Activated naive CD4-positive, alpha-beta T cell treated with anti-CD3 and anti-CD28 coated beads, Interleukin-2, amount 50 U/mL, for 72 hours (primary cell): Measurements from ENCODE around the gene TMEM164. TPM values are rescaled to one million over a fixed set of nuclear protein-coding genes. Genes with fewer than 3 reads are reported as not detected.

ENCODE experiments used
- ATAC-seq, 2 donors: fragments of 150-1000 bp; cut with Tn5 transposase; 2 replicates each; pipeline ENCODE4 v1.10.0; 2021; ENCODE audit warnings: mild to moderate bottlenecking in 2 of 2, moderate library complexity in 2 of 2
- DNase-seq, 2 donors: peaks; one replicate each; pipeline ENCODE4 v3.0.0; 2021 to 2022; ENCODE audit warnings: low spot score in 2 of 2
- H3K27ac Mint-ChIP-seq, 2 donors: one replicate each; pipeline ENCODE4 v1.8.0; 2022; ENCODE audit warnings: mild to moderate bottlenecking in 2 of 2, mixed read lengths in 2 of 2
- H3K36me3 Mint-ChIP-seq, 2 donors: one replicate each; pipeline ENCODE4 v1.8.0; 2022; ENCODE audit warnings: mixed read lengths in 2 of 2
- H3K9me3 Mint-ChIP-seq, 2 donors: one replicate each; pipeline ENCODE4 v1.8.0; 2022; ENCODE audit warnings: mixed read lengths in 2 of 2
- total RNA-seq, 2 donors: library from RNA; stranded (reverse); gene quantifications; one replicate each; pipeline ENCODE4 v1.2.3, GENCODE V29; 2022

The TMEM164 gene
- total RNA-seq, 2 donors from 2014 or later = 20.0 to 20.5 TPM

GRCh38 chrX:110046971-110047370, 44.1 kb downstream of the TMEM164 start:
- H3K27ac Mint-ChIP-seq = no peak overlapping the region
- H3K36me3 Mint-ChIP-seq = peaks cover 0 to 6% of the 10 kb centered on the region in 2 donors
- ATAC-seq (no peak), DNase-seq (no peak)
- no peaks in the 10 kb centered on the region for H3K9me3 Mint-ChIP-seq

GRCh38 chrX:110049096-110049495, 46.2 kb downstream of the TMEM164 start:
- Mint-ChIP-seq H3K36me3 (peaks cover 5 to 12% of the 10 kb centered on the region in 2 donors), H3K27ac (no peak overlapping the region)

GRCh38 chrX:110050386-110050785, 47.5 kb downstream of the TMEM164 start:
- no peak for ATAC-seq
- H3K36me3 Mint-ChIP-seq = peaks cover 8 to 16% of the 10 kb centered on the region in 2 donors
- H3K9me3 Mint-ChIP-seq = no peaks in the 10 kb centered on the region
- H3K27ac Mint-ChIP-seq = no peak overlapping the region
- no peak for DNase-seq

More at GRCh38 chrX:110049096-110049495, 46.2 kb downstream of the TMEM164 start:
- no peak for ATAC-seq
- no peaks in the 10 kb centered on the region for H3K9me3 Mint-ChIP-seq
- no peak for DNase-seq

GRCh38 chrX:110050901-110051300, 48.0 kb downstream of the TMEM164 start:
- H3K27ac Mint-ChIP-seq = no peak overlapping the region
- no peaks in the 10 kb centered on the region for H3K9me3 Mint-ChIP-seq
- no peak for DNase-seq
- no peak for ATAC-seq
- H3K36me3 Mint-ChIP-seq = peaks cover 8 to 16% of the 10 kb centered on the region in 2 donors

- Mint-ChIP-seq H3K36me3 (peaks cover 8 to 16% of the 10 kb centered on the region in 2 donors), H3K9me3 (no peaks in the 10 kb centered on the region), H3K27ac (no peak overlapping the region)
- ATAC-seq = no peak
- DNase-seq = no peak
Measured at GRCh38 chrX:110051559-110051958, 48.6 kb downstream of the TMEM164 start.

- no peaks in the 10 kb centered on the region for H3K9me3 Mint-ChIP-seq
- H3K36me3 Mint-ChIP-seq = peaks cover 8 to 16% of the 10 kb centered on the region in 2 donors
- no peak overlapping the region for H3K27ac Mint-ChIP-seq
- no peak for ATAC-seq
- DNase-seq = no peak
Measured at GRCh38 chrX:110052303-110052702, 49.4 kb downstream of the TMEM164 start.

GRCh38 chrX:110053453-110053852, 50.5 kb downstream of the TMEM164 start:
- ATAC-seq = no peak
- DNase-seq = no peak
- H3K27ac Mint-ChIP-seq = no peak overlapping the region
- H3K36me3 Mint-ChIP-seq = peaks cover 8 to 16% of the 10 kb centered on the region in 2 donors
- no peaks in the 10 kb centered on the region for H3K9me3 Mint-ChIP-seq

- ATAC-seq = no peak
- no peak for DNase-seq
- peaks cover 8 to 10% of the 10 kb centered on the region in 2 donors for H3K36me3 Mint-ChIP-seq
- no peak overlapping the region for H3K27ac Mint-ChIP-seq
- H3K9me3 Mint-ChIP-seq = no peaks in the 10 kb centered on the region
Measured at GRCh38 chrX:110055616-110056015, 52.7 kb downstream of the TMEM164 start.

- no peak for ATAC-seq
Measured at GRCh38 chrX:110056419-110056818, 53.5 kb downstream of the TMEM164 start.

GRCh38 chrX:110059410-110059809, 56.5 kb downstream of the TMEM164 start:
- no peak for ATAC-seq
- peaks cover 0 to under 1% of the 10 kb centered on the region in 2 donors for H3K36me3 Mint-ChIP-seq
- no peak overlapping the region for H3K27ac Mint-ChIP-seq

More at GRCh38 chrX:110056419-110056818, 53.5 kb downstream of the TMEM164 start:
- H3K9me3 Mint-ChIP-seq = no peaks in the 10 kb centered on the region
- H3K27ac Mint-ChIP-seq = no peak overlapping the region
- peaks cover 8 to 10% of the 10 kb centered on the region in 2 donors for H3K36me3 Mint-ChIP-seq
- DNase-seq = no peak

GRCh38 chrX:110060317-110060716, 57.4 kb downstream of the TMEM164 start:
- no peaks in the 10 kb centered on the region for H3K36me3 Mint-ChIP-seq
- peak overlapping the region in 1 of 2 donors; percentile 53 for H3K27ac Mint-ChIP-seq
- ATAC-seq (no peak), DNase-seq (no peak)
- H3K9me3 Mint-ChIP-seq = no peaks in the 10 kb centered on the region

More at GRCh38 chrX:110059410-110059809, 56.5 kb downstream of the TMEM164 start:
- DNase-seq = no peak
- no peaks in the 10 kb centered on the region for H3K9me3 Mint-ChIP-seq

- Mint-ChIP-seq H3K27ac (no peak overlapping the region), H3K9me3 (no peaks in the 10 kb centered on the region), H3K36me3 (no peaks in the 10 kb centered on the region)
- ATAC-seq (no peak), DNase-seq (no peak)
Measured at GRCh38 chrX:110060846-110061537, 58.1 kb downstream of the TMEM164 start.

- H3K36me3 Mint-ChIP-seq = no peaks in the 10 kb centered on the region
- no peaks in the 10 kb centered on the region for H3K9me3 Mint-ChIP-seq
- peak overlapping the region in 1 of 2 donors; percentile 44 for H3K27ac Mint-ChIP-seq
- ATAC-seq (no peak), DNase-seq (no peak)
Measured at GRCh38 chrX:110062919-110063318, 60.0 kb downstream of the TMEM164 start.

GRCh38 chrX:110066488-110067225, 63.7 kb downstream of the TMEM164 start:
- no peaks in the 10 kb centered on the region for H3K9me3 Mint-ChIP-seq
- no peak overlapping the region for H3K27ac Mint-ChIP-seq
- H3K36me3 Mint-ChIP-seq = no peaks in the 10 kb centered on the region
- DNase-seq (no peak), ATAC-seq (no peak)

GRCh38 chrX:110070970-110071369, 68.1 kb downstream of the TMEM164 start:
- DNase-seq (no peak), ATAC-seq (no peak)
- Mint-ChIP-seq H3K9me3 (peaks cover 0 to under 1% of the 10 kb centered on the region in 2 donors), H3K36me3 (peaks cover 5 to 7% of the 10 kb centered on the region in 2 donors), H3K27ac (no peak overlapping the region)

GRCh38 chrX:110081320-110081719, 78.4 kb downstream of the TMEM164 start:
- Mint-ChIP-seq H3K27ac (no peak overlapping the region), H3K36me3 (peaks cover 6 to 10% of the 10 kb centered on the region in 2 donors), H3K9me3 (peaks cover 0 to 4% of the 10 kb centered on the region in 2 donors)
- no peak for ATAC-seq
- DNase-seq = no peak

- Mint-ChIP-seq H3K9me3 (peaks cover 0 to under 1% of the 10 kb centered on the region in 2 donors), H3K36me3 (peaks cover 1 to 6% of the 10 kb centered on the region in 2 donors), H3K27ac (no peak overlapping the region)
- ATAC-seq (no peak), DNase-seq (no peak)
Measured at GRCh38 chrX:110081740-110082139, 78.8 kb downstream of the TMEM164 start.
